LNCAP (cell line): ENCODE measurements around the gene PNRC1.

ENCODE experiments used
- CTCF ChIP-seq: fragments of 450-650 bp; IDR thresholded peaks from 2 replicates; pipeline ENCODE4 v1.5.1; 2017; ENCODE audit warnings: mild to moderate bottlenecking

PNRC1 gene

GRCh38 chr6:89050697-89051096 lies 29.9 kb upstream of the PNRC1 start:
- no peak for TF ChIP-seq CTCF

- TF ChIP-seq CTCF = no peak
Measured at GRCh38 chr6:89051676-89052075, 28.9 kb upstream of the PNRC1 start.

- TF ChIP-seq CTCF = no peak
Measured at GRCh38 chr6:89054208-89054607, 26.3 kb upstream of the PNRC1 start.

- TF ChIP-seq CTCF = no peak
Measured at GRCh38 chr6:89057759-89058158, 22.8 kb upstream of the PNRC1 start.

- TF ChIP-seq CTCF = no peak
Measured at GRCh38 chr6:89058627-89059026, 21.9 kb upstream of the PNRC1 start.

- no peak for TF ChIP-seq CTCF
Measured at GRCh38 chr6:89059227-89059626, 21.3 kb upstream of the PNRC1 start.

GRCh38 chr6:89063881-89064280 lies 16.7 kb upstream of the PNRC1 start:
- no peak for TF ChIP-seq CTCF

- no peak for TF ChIP-seq CTCF
Measured at GRCh38 chr6:89066940-89067646, 13.5 kb upstream of the PNRC1 start.
